Activated T-helper 2 cell treated with anti-CD3 and anti-CD28 coated beads, Interferon-gamma antibody, Interleukin-2, Interleukin-4, amounts not matched to agents 10 μg/mL and 5 μg/mL and 100 μg/mL, durations not matched to agents 14 hours and 24 hours and 36 hours (primary cell): ENCODE data around the gene CCNY. TPM values are rescaled to one million over a fixed set of nuclear protein-coding genes. Genes with fewer than 3 reads are reported as not detected.
"Not testable (repeated sequence)": the region's sequence is repeated elsewhere in the genome, so short reads cannot be mapped to it uniquely, and the experiment has no call there.

Source experiments
- DNase-seq: peaks from one replicate; pipeline ENCODE4 v3.0.0; 2021; ENCODE audit warnings: low spot score
- H3K27ac Mint-ChIP-seq: one replicate; pipeline ENCODE4 v1.8.0; 2021; ENCODE audit warnings: mixed read lengths
- H3K27me3 Mint-ChIP-seq: one replicate; pipeline ENCODE4 v1.8.0; 2021; ENCODE audit warnings: low read depth, mixed read lengths
- H3K36me3 Mint-ChIP-seq: one replicate; pipeline ENCODE4 v1.8.0; 2021; ENCODE audit warnings: low read depth, mixed read lengths
- H3K4me1 Mint-ChIP-seq: one replicate; pipeline ENCODE4 v1.8.0; 2021; ENCODE audit warnings: low read depth, mixed read lengths
- H3K4me3 Mint-ChIP-seq: one replicate; pipeline ENCODE4 v1.8.0; 2021; ENCODE audit warnings: low read depth, mild to moderate bottlenecking, moderate library complexity, mixed read lengths
- H3K9me3 Mint-ChIP-seq: one replicate; pipeline ENCODE4 v1.8.0; 2021; ENCODE audit warnings: mixed read lengths
- intact Hi-C: fragments of 100-400 bp; cut with micrococcal nuclease; formaldehyde crosslinking; loops from one replicate; pipeline ENCODE4 v1.15.1; 2023
- total RNA-seq: library from RNA; stranded (reverse); gene quantifications from 2 replicates; pipeline ENCODE4 v1.2.3, GENCODE V29; 2022

The CCNY gene
- total RNA-seq, 1 donor from 2014 or later: 60.4 TPM

DNA sequence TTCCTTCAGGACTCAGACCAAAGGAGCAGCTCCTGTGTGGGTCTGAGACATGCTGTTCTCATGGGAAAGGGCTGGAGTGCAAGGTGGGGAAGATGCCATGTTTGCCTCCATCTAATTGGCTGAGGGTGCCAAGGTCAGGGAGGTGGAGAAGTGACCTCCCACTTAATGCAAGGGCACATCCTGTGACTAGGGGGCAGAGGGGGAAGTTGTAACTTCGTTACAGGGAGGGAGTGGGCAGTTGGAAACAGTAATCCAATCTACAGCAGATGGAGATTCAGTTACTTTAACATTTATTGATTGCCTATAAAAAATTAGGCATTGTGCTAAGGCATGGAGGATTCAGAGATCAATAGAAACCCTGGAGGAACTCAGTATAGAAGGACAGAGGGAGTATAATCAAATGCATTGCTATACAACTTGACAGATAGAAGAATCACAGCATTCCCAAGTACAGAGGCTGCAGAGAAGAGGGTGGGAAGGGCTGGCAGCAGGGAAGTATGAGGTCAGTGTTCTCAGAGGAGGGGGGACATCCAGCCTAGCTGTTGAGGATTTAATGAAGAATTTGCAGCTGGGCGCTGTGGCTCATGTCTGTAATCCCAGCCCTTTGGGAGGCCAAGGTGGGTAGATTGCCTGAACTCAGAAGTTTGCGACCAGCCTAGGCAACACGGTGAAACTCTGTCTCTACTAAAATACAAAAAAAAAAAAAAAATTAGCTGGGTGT, 75.9 kb downstream of the CCNY start:
- Mint-ChIP-seq H3K27me3 (no peaks in the 10 kb centered on the region), H3K9me3 (no peaks in the 10 kb centered on the region), H3K4me1 (peaks cover 17% of the 10 kb centered on the region), H3K36me3 (no peaks in the 10 kb centered on the region), H3K27ac (no peak overlapping the region), H3K4me3 (no peak overlapping the region)
- DNase-seq: no peak
- intact Hi-C loops: loop anchor here (5.0 kb wide), 1 partner anchor 35 kb away; no protein-coding TSS in a partner anchor

DNA sequence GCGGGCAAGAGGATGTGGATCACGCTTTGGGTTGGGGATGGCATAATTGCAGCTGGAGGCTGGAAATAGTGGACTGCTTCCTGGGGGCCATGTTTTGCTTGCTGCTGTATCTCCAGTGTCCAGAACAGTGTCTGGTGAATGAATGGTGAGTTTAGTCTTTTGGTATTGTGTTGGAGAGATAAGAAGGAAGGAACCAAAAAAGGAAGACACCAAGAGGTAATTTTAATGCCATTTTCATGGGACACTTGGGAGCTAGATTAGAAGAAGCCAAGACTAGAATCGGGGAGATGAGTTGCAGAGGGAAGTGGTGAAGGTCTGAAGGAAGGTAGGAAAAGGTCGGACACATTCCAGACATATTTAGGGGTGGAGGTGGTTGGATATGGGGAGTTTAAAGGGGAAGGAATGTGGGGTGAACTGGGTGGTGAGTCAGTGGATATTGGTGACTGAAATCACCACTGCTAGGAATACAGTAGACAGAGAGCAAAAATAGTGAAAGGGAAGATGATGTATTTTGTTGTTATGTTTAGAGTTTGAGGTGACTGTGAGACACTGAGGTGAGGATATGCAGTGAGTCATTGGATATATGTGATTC, 76.7 kb downstream of the CCNY start:
- H3K4me1 Mint-ChIP-seq: peaks cover 23% of the 10 kb centered on the region
- H3K27me3 Mint-ChIP-seq: no peaks in the 10 kb centered on the region
- intact Hi-C loops: loop anchor here (5.0 kb wide), 1 partner anchor 34 kb away; no protein-coding TSS in a partner anchor

DNA sequence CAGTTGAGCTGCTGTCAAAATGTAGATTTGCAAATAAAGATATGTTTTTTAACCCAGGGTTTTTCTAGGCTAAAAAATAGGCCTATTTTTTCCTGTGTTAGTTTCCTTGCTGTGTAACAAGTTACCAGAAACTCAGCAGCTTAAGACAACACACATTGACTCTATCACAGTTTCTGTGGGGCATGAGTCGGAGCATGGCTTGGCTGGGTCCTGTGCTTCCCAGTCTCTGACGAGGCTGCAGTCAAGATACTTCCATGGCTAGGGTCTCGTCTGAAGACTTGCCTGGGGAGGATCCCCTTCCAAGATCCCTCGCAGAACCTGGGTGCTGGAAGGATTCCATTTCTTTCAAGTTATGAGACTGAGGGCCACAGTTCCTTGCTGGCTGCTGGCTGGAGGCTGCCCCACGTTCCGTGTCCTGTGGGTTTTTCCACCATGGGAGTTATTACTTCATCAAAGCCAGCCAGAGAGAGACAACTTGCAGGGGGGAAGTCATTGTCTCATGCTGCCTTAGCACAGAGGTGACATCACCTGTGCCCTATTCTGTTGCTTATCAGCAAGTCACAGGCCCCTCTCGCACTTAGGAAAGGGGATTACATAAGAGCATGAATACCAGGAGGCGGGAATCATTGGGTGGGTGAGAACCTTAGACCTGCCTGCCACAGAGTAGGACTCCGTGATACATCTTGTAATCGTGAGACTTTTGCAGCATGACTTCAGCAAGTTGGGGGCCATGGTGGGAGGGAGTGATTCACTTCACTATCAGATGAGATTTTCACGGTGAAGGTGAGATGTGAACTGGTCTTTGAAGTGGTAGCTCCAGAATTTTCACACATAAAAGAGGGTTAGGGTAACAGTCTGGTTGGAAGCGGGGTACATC, 77.9 kb downstream of the CCNY start:
- no peak for DNase-seq
- no peak overlapping the region for H3K4me3 Mint-ChIP-seq
- no peaks in the 10 kb centered on the region for H3K36me3 Mint-ChIP-seq
- intact Hi-C loops: loop anchor here (5.0 kb wide), 1 partner anchor 33 kb away; no protein-coding TSS in a partner anchor
- no peaks in the 10 kb centered on the region for H3K9me3 Mint-ChIP-seq
- no peak overlapping the region for H3K27ac Mint-ChIP-seq
- no peaks in the 10 kb centered on the region for H3K27me3 Mint-ChIP-seq
- peaks cover 27% of the 10 kb centered on the region for H3K4me1 Mint-ChIP-seq

More for the DNA sequence above, 76.7 kb downstream of the CCNY start:
- Mint-ChIP-seq H3K36me3 (no peaks in the 10 kb centered on the region), H3K9me3 (no peaks in the 10 kb centered on the region), H3K27ac (no peak overlapping the region), H3K4me3 (no peak overlapping the region)
- no peak for DNase-seq

DNA sequence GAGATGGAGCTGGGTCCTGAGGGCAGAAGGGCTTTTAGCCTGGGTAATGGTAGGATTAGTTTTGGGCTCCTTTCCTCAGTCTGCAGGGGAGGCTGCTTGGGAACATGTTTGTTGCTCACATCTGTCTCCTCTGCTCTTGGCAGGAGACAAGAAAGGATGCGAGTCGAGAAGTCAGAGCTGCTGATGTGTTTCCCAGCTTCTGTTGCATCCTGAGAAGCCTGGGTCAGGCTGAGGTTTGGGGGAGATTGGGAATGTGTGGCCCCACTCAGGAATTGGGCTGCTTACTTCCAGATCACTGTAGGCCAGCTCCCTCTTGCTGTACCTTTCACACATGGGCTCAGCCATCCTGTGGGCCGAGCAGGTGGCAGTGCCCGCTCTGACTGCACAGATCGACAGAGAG, 79.2 kb downstream of the CCNY start:
- no peaks in the 10 kb centered on the region for H3K27me3 Mint-ChIP-seq
- intact Hi-C loops: no loop called here
- no peak for DNase-seq
- H3K27ac Mint-ChIP-seq: no peak overlapping the region
- peaks cover 30% of the 10 kb centered on the region for H3K4me1 Mint-ChIP-seq
- H3K4me3 Mint-ChIP-seq: no peak overlapping the region
- H3K9me3 Mint-ChIP-seq: no peaks in the 10 kb centered on the region
- H3K36me3 Mint-ChIP-seq: no peaks in the 10 kb centered on the region

DNA sequence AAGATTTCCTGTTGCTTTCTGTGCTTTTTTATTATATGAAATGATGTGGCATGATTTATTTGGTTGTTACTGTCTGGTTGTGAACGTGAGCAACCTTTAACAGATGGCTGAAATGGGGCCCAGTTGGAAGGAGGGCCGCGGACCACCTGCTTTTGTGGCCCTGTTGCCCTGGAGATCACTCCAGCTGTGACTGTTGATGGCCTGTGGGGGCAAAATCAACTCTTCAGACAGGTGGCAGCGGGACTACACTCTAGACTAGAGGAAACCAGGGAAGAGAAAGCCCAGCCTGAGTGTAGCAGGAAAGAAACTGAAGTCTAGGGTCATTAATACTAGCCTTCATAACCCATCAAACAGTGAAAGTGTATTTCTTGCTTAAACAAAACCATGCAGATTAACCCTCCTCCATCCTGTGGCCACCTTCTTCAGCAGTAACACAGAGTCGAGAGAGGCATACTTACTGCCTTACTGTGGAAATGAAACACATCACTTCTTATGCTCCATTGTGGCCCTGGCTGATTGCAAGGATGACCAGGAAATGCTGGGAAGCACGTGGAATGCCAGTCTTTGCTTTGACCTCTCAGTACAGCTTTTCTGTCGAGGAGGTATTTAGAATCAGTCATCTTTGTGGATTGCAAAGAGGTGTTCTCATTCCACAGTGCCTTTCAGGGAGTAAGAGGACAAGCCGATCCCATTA, 80.5 kb downstream of the CCNY start:
- no peak overlapping the region for H3K27ac Mint-ChIP-seq
- peaks cover 30% of the 10 kb centered on the region for H3K4me1 Mint-ChIP-seq
- intact Hi-C loops: no loop called here
- no peaks in the 10 kb centered on the region for H3K27me3 Mint-ChIP-seq
- H3K36me3 Mint-ChIP-seq: no peaks in the 10 kb centered on the region
- H3K9me3 Mint-ChIP-seq: no peaks in the 10 kb centered on the region
- DNase-seq: no peak
- no peak overlapping the region for H3K4me3 Mint-ChIP-seq

DNA sequence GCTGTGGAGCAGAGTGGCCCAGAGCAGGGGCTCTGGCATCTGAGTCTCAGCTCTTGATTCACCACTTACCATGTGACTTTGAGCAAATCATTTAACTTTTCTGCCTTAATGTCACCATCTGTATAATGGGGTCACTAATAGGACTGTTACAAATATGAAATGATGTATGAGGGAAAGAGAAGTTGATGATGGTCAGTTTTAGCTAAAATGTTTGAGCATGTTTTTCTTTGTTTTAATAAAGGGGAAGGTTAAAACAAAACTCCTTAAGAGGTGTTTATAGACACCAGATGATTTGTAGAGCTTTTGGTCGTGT, 81.0 kb downstream of the CCNY start:
- no peak overlapping the region for H3K27ac Mint-ChIP-seq
- H3K9me3 Mint-ChIP-seq: no peaks in the 10 kb centered on the region
- peaks cover 30% of the 10 kb centered on the region for H3K4me1 Mint-ChIP-seq
- intact Hi-C loops: no loop called here
- H3K4me3 Mint-ChIP-seq: no peak overlapping the region
- H3K36me3 Mint-ChIP-seq: no peaks in the 10 kb centered on the region
- H3K27me3 Mint-ChIP-seq: no peaks in the 10 kb centered on the region
- no peak for DNase-seq

DNA sequence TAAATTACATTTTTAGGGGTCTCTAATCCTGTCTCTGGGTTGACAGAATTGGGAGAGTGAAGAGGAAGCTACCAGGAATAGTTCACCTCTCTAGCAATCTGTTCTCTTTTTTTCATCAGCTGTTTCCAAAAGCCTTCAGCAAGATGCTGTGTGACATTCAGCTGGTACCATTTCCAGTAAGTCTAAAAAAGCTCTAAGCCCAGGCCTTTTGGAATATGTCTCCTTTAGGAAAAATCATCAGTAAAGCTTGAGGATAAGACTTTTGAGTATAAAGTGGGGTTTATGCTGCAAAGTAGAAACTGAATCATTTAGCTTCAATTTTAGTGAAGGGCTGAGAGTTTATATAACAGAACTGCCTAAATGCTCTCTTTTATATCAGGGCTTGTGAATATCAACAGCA, 81.5 kb downstream of the CCNY start:
- intact Hi-C loops: no loop called here
- no peak overlapping the region for H3K4me3 Mint-ChIP-seq
- no peaks in the 10 kb centered on the region for H3K9me3 Mint-ChIP-seq
- no peaks in the 10 kb centered on the region for H3K27me3 Mint-ChIP-seq
- H3K36me3 Mint-ChIP-seq: no peaks in the 10 kb centered on the region
- no peak overlapping the region for H3K27ac Mint-ChIP-seq
- H3K4me1 Mint-ChIP-seq: peaks cover 30% of the 10 kb centered on the region
- no peak for DNase-seq

DNA sequence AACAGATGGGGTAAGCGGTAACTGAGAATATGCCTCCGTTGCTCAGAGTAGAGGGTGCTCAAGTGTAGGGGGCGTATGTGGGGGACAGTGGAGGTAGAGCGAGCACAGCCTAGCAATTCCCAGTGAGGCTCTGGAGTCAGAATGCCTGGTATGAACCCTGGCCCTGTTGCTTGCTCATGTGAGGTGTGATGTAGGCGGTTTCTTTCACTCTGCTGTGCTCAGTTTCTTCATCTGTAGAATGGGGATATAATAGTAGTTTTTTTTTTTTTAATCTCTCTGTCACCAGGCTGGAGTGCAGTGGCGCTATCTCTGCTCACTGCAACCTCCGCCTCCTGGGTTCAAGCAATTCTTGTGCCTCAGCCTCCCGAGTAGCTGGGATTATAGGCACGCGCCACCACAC, 82.3 kb downstream of the CCNY start:
- H3K4me1 Mint-ChIP-seq: peaks cover 30% of the 10 kb centered on the region
- H3K9me3 Mint-ChIP-seq, H3K27ac Mint-ChIP-seq, H3K27me3 Mint-ChIP-seq, intact Hi-C loops, H3K36me3 Mint-ChIP-seq, DNase-seq, H3K4me3 Mint-ChIP-seq: not testable (repeated sequence)

DNA sequence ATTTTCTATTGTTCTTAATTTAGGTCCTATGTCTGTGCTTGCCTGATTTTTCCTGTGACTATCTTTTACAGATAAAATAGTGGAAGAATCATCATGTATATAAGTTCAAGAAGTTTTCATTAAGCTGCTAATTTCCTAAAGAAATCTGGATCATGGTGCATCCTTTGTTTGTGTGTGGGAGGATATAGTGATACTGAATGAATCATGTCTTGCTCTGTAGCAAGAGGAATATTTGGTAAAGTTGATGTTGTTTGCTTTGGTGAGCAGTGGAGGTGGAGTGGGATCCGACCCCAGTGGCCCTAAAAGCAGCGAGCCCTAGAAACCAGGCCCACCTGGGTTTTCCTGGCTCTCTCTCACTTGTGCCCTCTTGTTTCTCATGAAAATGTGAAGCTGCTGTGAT, 83.7 kb downstream of the CCNY start:
- no peak overlapping the region for H3K4me3 Mint-ChIP-seq
- no peak overlapping the region for H3K27ac Mint-ChIP-seq
- H3K36me3 Mint-ChIP-seq: no peaks in the 10 kb centered on the region
- intact Hi-C loops: no loop called here
- no peaks in the 10 kb centered on the region for H3K9me3 Mint-ChIP-seq
- no peaks in the 10 kb centered on the region for H3K27me3 Mint-ChIP-seq
- peaks cover 22% of the 10 kb centered on the region for H3K4me1 Mint-ChIP-seq
- DNase-seq: no peak

DNA sequence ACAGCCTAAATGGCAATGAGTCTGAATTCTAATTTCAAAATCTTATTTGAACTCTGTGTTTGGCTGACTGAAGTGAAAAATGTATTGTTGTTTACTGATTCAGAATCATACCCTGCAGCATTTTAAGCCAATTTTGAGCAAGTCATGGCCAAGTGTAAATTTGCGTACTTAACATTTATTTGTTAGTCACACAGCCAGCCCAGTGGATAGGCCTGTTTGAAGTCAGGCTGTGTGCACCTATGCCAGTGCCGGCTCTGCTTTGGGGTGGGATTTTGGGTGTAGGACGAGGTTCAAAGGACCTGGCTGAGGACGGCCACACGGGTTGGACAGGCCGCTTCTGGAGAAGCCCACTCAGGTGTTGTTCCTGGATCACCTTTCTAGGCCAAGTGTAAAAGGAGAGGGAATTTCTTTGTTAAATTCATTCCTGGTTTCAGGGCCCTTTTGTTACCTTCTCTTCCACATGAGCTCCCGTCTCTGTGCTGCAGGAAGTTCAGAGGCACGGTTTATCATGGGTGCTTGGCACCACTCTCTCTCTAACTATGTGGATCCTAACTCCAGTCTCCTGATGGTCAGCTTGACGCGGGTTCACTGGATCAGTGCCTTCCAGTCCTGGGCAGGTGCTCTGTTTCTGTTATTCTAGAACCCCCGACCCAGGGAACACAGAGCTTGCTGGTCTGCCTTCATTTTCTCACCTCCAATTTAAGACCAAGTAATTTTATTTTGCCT, 84.7 kb downstream of the CCNY start:
- Mint-ChIP-seq H3K36me3 (no peaks in the 10 kb centered on the region), H3K27me3 (no peaks in the 10 kb centered on the region), H3K4me3 (no peak overlapping the region), H3K27ac (no peak overlapping the region), H3K4me1 (peaks cover 22% of the 10 kb centered on the region), H3K9me3 (no peaks in the 10 kb centered on the region)
- no peak for DNase-seq
- intact Hi-C loops: no loop called here

DNA sequence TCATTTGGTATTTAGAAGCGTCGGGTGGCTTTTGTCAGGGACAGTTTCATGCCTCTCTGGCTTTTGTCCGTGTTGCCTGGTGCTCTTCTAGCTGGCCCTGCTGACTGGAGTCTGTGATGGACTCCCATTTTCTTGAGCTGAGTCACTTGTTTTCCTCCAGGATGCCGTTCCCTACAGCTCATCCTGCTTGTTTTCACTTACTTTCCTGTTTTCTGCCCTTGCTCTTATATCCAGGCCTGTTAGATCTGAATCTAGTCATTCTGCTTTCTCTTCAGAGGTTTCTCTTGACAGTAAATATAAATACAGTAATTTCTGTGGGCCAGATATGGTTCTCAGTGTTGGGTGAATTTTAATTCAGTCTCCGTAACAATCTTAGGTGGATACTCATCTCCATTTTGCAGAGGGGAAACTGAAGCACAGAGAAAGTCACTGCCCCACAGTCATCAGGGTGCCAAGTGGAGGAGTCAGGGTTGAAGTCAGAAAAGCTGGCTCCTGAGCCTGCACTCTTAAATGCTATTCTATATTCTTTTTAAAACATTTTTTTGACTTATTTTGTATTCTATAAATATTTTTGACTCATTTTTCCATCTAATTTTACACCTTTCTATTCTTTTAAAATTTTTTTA, 85.4 kb downstream of the CCNY start:
- DNase-seq: no peak
- Mint-ChIP-seq H3K4me1 (peaks cover 20% of the 10 kb centered on the region), H3K9me3 (no peaks in the 10 kb centered on the region), H3K27me3 (no peaks in the 10 kb centered on the region), H3K4me3 (no peak overlapping the region), H3K27ac (no peak overlapping the region), H3K36me3 (no peaks in the 10 kb centered on the region)
- intact Hi-C loops: no loop called here

DNA sequence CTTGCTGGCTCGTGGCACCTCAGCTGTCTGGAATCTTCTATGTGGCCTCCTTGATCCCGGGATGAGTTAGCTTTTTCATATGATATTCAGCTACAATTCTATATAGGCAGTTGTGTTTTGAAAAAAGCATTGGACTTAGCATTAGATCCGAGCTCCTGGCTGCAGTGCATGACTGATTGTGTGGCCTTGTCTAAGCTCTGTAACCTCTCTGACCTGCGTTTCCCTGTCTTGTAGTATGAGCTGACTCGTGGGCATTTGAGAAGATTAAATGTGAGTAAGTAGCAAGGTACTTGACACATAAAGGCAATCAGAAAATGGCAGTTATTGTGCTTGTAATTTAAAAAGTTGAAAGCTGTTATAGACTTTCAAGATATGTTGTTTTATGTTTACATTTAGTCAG, 85.9 kb downstream of the CCNY start:
- no peaks in the 10 kb centered on the region for H3K36me3 Mint-ChIP-seq
- no peaks in the 10 kb centered on the region for H3K27me3 Mint-ChIP-seq
- intact Hi-C loops: no loop called here
- no peak overlapping the region for H3K4me3 Mint-ChIP-seq
- no peaks in the 10 kb centered on the region for H3K9me3 Mint-ChIP-seq
- peaks cover 18% of the 10 kb centered on the region for H3K4me1 Mint-ChIP-seq
- no peak overlapping the region for H3K27ac Mint-ChIP-seq
- DNase-seq: no peak
